ENCODE results near the gene CSRNP3. TPM values are rescaled to one million over a fixed set of nuclear protein-coding genes. Genes with fewer than 3 reads are reported as not detected.

CSRNP3 gene
- total RNA-seq, 2 donors from 2014 or later = not detected

DNA sequence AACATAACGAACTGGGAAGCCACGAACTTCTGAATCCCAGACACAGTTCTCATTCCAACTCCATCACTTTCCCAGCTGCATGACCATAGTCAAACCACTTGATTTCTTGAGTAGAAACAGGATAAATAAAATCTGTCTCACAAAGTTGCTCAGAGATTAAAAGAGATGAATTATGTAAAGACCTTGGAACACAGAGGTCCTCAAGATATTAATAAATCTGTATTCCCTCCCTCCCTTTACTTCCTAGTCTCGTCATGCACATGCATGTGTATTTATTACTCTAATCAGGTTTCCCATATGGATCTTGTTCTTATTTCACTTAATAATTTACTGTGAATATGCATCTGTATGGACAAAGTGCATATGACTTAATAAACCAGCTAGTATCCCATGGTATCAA lies 21.1 kb upstream of the CSRNP3 start:
- DNase-seq (no peak), ATAC-seq (replicated peaks in 1 of 2) (no peak)
- no peaks in the 10 kb centered on the region for H3K27me3 Mint-ChIP-seq (ENCODE audit: low read depth)
- no peak overlapping the region for H3K27ac Mint-ChIP-seq
- no peak overlapping the region for H3K4me3 Mint-ChIP-seq
- H3K9me3 Mint-ChIP-seq = peaks cover 0 to 4% of the 10 kb centered on the region in 2 donors
- H3K4me1 Mint-ChIP-seq (ENCODE audit: low read depth) = peaks cover 4% of the 10 kb centered on the region
- H3K36me3 Mint-ChIP-seq (ENCODE audit: insufficient read depth in 2 of 2) = no peaks in the 10 kb centered on the region

DNA sequence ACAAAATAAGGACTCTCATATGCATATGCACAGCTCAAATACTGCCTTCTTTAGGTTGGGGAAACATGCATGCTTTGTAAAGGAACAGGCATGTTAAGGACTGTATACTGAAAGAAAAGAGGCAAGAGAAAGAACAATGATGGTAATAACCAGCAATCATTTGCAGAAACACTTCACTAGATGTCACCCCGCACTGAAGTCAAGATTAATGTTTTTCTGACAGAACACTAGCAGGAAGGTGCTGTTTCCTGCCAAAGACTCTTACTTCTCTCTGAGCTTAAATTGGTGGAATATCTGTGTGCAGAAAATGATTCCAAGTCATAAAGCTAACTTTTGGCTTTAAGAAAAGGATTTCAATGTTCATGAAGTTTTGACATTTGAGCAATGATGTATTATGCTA lies 19.3 kb upstream of the CSRNP3 start:
- no peaks in the 10 kb centered on the region for H3K27me3 Mint-ChIP-seq (ENCODE audit: low read depth)
- H3K4me1 Mint-ChIP-seq (ENCODE audit: low read depth) = no peaks in the 10 kb centered on the region
- DNase-seq (no peak), ATAC-seq (replicated peaks in 1 of 2) (no peak)
- H3K27ac Mint-ChIP-seq = no peak overlapping the region
- no peaks in the 10 kb centered on the region for H3K36me3 Mint-ChIP-seq (ENCODE audit: insufficient read depth in 2 of 2)
- no peak overlapping the region for H3K4me3 Mint-ChIP-seq
- peaks cover 0 to 4% of the 10 kb centered on the region in 2 donors for H3K9me3 Mint-ChIP-seq

DNA sequence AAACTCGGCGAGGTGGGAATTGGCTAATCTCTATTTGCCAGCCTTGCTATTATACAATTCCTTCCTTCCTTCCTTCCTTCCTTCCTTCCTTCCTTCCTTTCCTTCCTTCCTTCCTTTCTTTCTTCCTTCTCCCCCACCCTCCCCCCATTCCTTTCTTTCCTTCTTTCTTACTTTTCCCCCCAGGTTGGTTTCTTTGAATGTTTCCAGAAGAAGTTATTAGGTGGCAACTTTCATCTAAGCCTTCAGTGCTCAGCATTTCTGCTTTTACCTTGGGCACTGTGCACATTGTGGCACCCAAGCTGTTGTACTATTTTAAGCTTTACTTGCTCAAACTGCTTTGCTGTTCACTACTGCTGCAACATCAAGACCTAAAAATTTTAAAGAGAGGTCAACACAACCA lies 17.2 kb upstream of the CSRNP3 start:
- Mint-ChIP-seq H3K4me1 (ENCODE audit: low read depth) (no peaks in the 10 kb centered on the region), H3K9me3 (peaks cover 0 to 2% of the 10 kb centered on the region in 2 donors), H3K27ac (no peak overlapping the region), H3K27me3 (ENCODE audit: low read depth) (no peaks in the 10 kb centered on the region), H3K4me3 (no peak overlapping the region), H3K36me3 (ENCODE audit: insufficient read depth in 2 of 2) (no peaks in the 10 kb centered on the region)
- DNase-seq (no peak), ATAC-seq (replicated peaks in 1 of 2) (no peak)

GRCh38 chr2:165453561-165454094 lies 15.9 kb upstream of the CSRNP3 start:
- DNase-seq (no peak), ATAC-seq (replicated peaks in 1 of 2) (no peak)
- H3K27me3 Mint-ChIP-seq (ENCODE audit: low read depth) = no peaks in the 10 kb centered on the region
- no peak overlapping the region for H3K27ac Mint-ChIP-seq
- H3K36me3 Mint-ChIP-seq (ENCODE audit: insufficient read depth in 2 of 2) = no peaks in the 10 kb centered on the region
- H3K9me3 Mint-ChIP-seq = peaks cover 0 to 2% of the 10 kb centered on the region in 2 donors
- H3K4me1 Mint-ChIP-seq (ENCODE audit: low read depth) = no peaks in the 10 kb centered on the region
- no peak overlapping the region for H3K4me3 Mint-ChIP-seq

GRCh38 chr2:165454905-165455304 lies 14.6 kb upstream of the CSRNP3 start:
- ATAC-seq (replicated peaks in 1 of 2) = no peak
- H3K27ac Mint-ChIP-seq = no peak overlapping the region
- no peak overlapping the region for H3K4me3 Mint-ChIP-seq
- no peak for DNase-seq
- H3K9me3 Mint-ChIP-seq = peaks cover 0 to 2% of the 10 kb centered on the region in 2 donors
- H3K27me3 Mint-ChIP-seq (ENCODE audit: low read depth) = no peaks in the 10 kb centered on the region
- no peaks in the 10 kb centered on the region for H3K4me1 Mint-ChIP-seq (ENCODE audit: low read depth)
- H3K36me3 Mint-ChIP-seq (ENCODE audit: insufficient read depth in 2 of 2) = no peaks in the 10 kb centered on the region

DNA sequence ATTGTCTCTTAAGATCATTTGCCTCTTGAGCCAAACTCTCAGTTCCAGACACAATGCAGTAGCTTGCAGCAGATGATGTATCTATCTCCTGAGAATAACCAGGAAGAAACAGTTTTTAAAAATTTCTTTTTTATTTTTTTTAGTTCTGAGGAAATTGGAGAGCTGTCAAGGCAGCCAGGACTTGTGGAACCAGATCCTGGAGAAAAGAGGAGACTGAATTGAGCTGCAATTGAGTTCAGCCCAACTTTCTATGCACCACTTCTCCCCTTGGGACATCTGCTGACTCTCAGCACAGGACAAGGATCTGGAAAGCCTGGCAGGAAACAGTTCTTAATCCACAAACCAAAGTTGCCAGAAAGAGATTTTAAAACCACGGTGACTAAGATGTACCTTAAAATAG lies 13.5 kb upstream of the CSRNP3 start:
- H3K4me3 Mint-ChIP-seq = no peak overlapping the region
- H3K27me3 Mint-ChIP-seq (ENCODE audit: low read depth) = no peaks in the 10 kb centered on the region
- no peak overlapping the region for H3K27ac Mint-ChIP-seq
- ATAC-seq (replicated peaks in 1 of 2) (no peak), DNase-seq (no peak)
- peaks cover 0 to 2% of the 10 kb centered on the region in 2 donors for H3K9me3 Mint-ChIP-seq
- no peaks in the 10 kb centered on the region for H3K4me1 Mint-ChIP-seq (ENCODE audit: low read depth)
- no peaks in the 10 kb centered on the region for H3K36me3 Mint-ChIP-seq (ENCODE audit: insufficient read depth in 2 of 2)

GRCh38 chr2:165462443-165462842 lies 7.1 kb upstream of the CSRNP3 start:
- no peaks in the 10 kb centered on the region for H3K4me1 Mint-ChIP-seq (ENCODE audit: low read depth)
- H3K27ac Mint-ChIP-seq = no peak overlapping the region
- H3K27me3 Mint-ChIP-seq (ENCODE audit: low read depth) = no peaks in the 10 kb centered on the region
- no peak overlapping the region for H3K4me3 Mint-ChIP-seq
- no peaks in the 10 kb centered on the region for H3K9me3 Mint-ChIP-seq
- no peaks in the 10 kb centered on the region for H3K36me3 Mint-ChIP-seq (ENCODE audit: insufficient read depth in 2 of 2)
- no peak for DNase-seq
- ATAC-seq (replicated peaks in 1 of 2) = no peak

- H3K9me3 Mint-ChIP-seq = no peaks in the 10 kb centered on the region
- ATAC-seq (replicated peaks in 1 of 2) (no peak), DNase-seq (no peak)
- H3K27me3 Mint-ChIP-seq (ENCODE audit: low read depth) = no peaks in the 10 kb centered on the region
- no peak overlapping the region for H3K4me3 Mint-ChIP-seq
- H3K27ac Mint-ChIP-seq = no peak overlapping the region
- H3K36me3 Mint-ChIP-seq (ENCODE audit: insufficient read depth in 2 of 2) = no peaks in the 10 kb centered on the region
- H3K4me1 Mint-ChIP-seq (ENCODE audit: low read depth) = no peaks in the 10 kb centered on the region
These were observed 3.1 kb upstream of the CSRNP3 start for GRCh38 chr2:165466386-165466785.

DNA sequence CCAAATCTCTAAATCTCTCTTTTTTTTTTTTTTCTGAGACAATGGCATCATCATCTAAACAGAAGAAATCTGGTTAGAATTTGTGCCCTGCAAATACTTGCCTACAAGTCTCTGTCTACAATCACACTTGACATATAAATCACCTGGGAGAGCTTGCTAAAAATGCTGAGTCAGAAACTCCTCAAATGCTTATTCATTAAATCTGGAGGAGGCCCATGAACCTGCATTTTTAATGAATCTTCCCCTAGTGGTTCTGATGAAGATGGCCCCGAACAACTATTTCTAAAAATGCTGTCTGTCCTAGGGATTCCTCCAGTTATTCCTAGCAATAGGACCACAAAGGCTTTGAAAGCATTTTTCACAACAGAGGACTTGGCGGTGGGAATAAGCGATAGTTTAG lies 1.6 kb upstream of the CSRNP3 start:
- Mint-ChIP-seq H3K27me3 (ENCODE audit: low read depth) (no peaks in the 10 kb centered on the region), H3K36me3 (ENCODE audit: insufficient read depth in 2 of 2) (no peaks in the 10 kb centered on the region), H3K4me1 (ENCODE audit: low read depth) (no peaks in the 10 kb centered on the region), H3K4me3 (no peak overlapping the region), H3K9me3 (no peaks in the 10 kb centered on the region), H3K27ac (no peak overlapping the region)
- DNase-seq (no peak), ATAC-seq (replicated peaks in 1 of 2) (no peak)

GRCh38 chr2:165470361-165470760 lies 863 bp downstream of the CSRNP3 start:
- H3K4me1 Mint-ChIP-seq (ENCODE audit: low read depth) = no peaks in the 10 kb centered on the region
- ATAC-seq (replicated peaks in 1 of 2) (no peak), DNase-seq (no peak)
- no peak overlapping the region for H3K27ac Mint-ChIP-seq
- H3K36me3 Mint-ChIP-seq (ENCODE audit: insufficient read depth in 2 of 2) = no peaks in the 10 kb centered on the region
- no peaks in the 10 kb centered on the region for H3K9me3 Mint-ChIP-seq
- no peak overlapping the region for H3K4me3 Mint-ChIP-seq
- no peaks in the 10 kb centered on the region for H3K27me3 Mint-ChIP-seq (ENCODE audit: low read depth)

GRCh38 chr2:165471349-165471950 lies 2.0 kb downstream of the CSRNP3 start:
- no peak overlapping the region for H3K27ac Mint-ChIP-seq
- no peak for DNase-seq
- no peaks in the 10 kb centered on the region for H3K36me3 Mint-ChIP-seq (ENCODE audit: insufficient read depth in 2 of 2)
- H3K4me3 Mint-ChIP-seq = no peak overlapping the region
- no peaks in the 10 kb centered on the region for H3K27me3 Mint-ChIP-seq (ENCODE audit: low read depth)
- H3K9me3 Mint-ChIP-seq = no peaks in the 10 kb centered on the region
- H3K4me1 Mint-ChIP-seq (ENCODE audit: low read depth) = no peaks in the 10 kb centered on the region
- ATAC-seq (replicated peaks in 1 of 2) = no peak

- ATAC-seq (replicated peaks in 1 of 2) (no peak), DNase-seq (no peak)
- no peaks in the 10 kb centered on the region for H3K27me3 Mint-ChIP-seq (ENCODE audit: low read depth)
- no peak overlapping the region for H3K4me3 Mint-ChIP-seq
- H3K9me3 Mint-ChIP-seq = no peaks in the 10 kb centered on the region
- no peak overlapping the region for H3K27ac Mint-ChIP-seq
- no peaks in the 10 kb centered on the region for H3K36me3 Mint-ChIP-seq (ENCODE audit: insufficient read depth in 2 of 2)
- H3K4me1 Mint-ChIP-seq (ENCODE audit: low read depth) = no peaks in the 10 kb centered on the region
These were observed 3.4 kb downstream of the CSRNP3 start for GRCh38 chr2:165472922-165473321.

- Mint-ChIP-seq H3K36me3 (ENCODE audit: insufficient read depth in 2 of 2) (no peaks in the 10 kb centered on the region), H3K9me3 (no peaks in the 10 kb centered on the region), H3K4me1 (ENCODE audit: low read depth) (no peaks in the 10 kb centered on the region), H3K27ac (no peak overlapping the region), H3K27me3 (ENCODE audit: low read depth) (no peaks in the 10 kb centered on the region), H3K4me3 (no peak overlapping the region)
- DNase-seq (no peak), ATAC-seq (replicated peaks in 1 of 2) (no peak)
These were observed 5.2 kb downstream of the CSRNP3 start for GRCh38 chr2:165474619-165475276.
